Cerebellar cortex (tissue), 1 donor: Measurements from ENCODE around the gene GPR84.
"Not testable (repeated sequence)": the region's sequence is repeated elsewhere in the genome, so short reads cannot be mapped to it uniquely, and the experiment has no call there.

Experiments
- DNase-seq: peaks from one replicate; pipeline ENCODE4 v3.0.0-alpha.2; 2015; ENCODE audit warnings: low spot score

Gene GPR84

GRCh38 chr12:54325442-54326109, 38.7 kb downstream of the GPR84 start:
- DNase-seq: not testable (repeated sequence)

GRCh38 chr12:54324617-54325441, 39.5 kb downstream of the GPR84 start, which contains the start of gene COPZ1:
COPZ1 (plus strand) TSS chr12:54325131; CDS start chr12:54325164, 33 bp downstream.
- DNase-seq: peak; percentile 100

- no peak for DNase-seq
These were observed 42.9 kb downstream of the GPR84 start for GRCh38 chr12:54321363-54321762.
